Panc1 (cell line): ENCODE data around the gene KCNQ1. TPM values are rescaled to one million over a fixed set of nuclear protein-coding genes. Genes with fewer than 3 reads are reported as not detected.

Source experiments
- ATAC-seq: fragments of 200-7000 bp; cut with Tn5 transposase; 2 replicates; pipeline ENCODE4 v1.9.1; 2020; ENCODE audit warnings: mild to moderate bottlenecking, moderate library complexity
- BruUV-seq: library from RNA; stranded (reverse); fragments of 400-500 nt; replicated peaks from 2 replicates; lab custom pipeline; 2021; lab: Mats Ljungman, UMichigan
- CTCF ChIA-PET: fragments of 300-600 bp; sonication (Branson Sonifier 250); formaldehyde crosslinking; loops from one replicate; lab custom pipeline; 2022; ENCODE audit warnings: antibody characterized with exemption; lab: Charles Lee
- POLR2A ChIA-PET: fragments of 300-600 bp; sonication (Branson Sonifier 250); formaldehyde crosslinking; loops from one replicate; lab custom pipeline; 2022; ENCODE audit warnings: antibody characterized with exemption; lab: Charles Lee
- DNase-seq: peaks from one replicate; pipeline ENCODE4 v3.0.0-alpha.2; 2010; ENCODE audit warnings: low read depth, low spot score
- H3K27ac ChIP-seq: 2 replicates; pipeline ENCODE4 v1.5.1; 2011; ENCODE audit warnings: mild to moderate bottlenecking, low read length, inconsistent platforms
- H3K27me3 ChIP-seq: fragments of 200-500 bp; sonication (Bioruptor generic); 2 replicates; pipeline ENCODE4 v1.6.0; 2014; ENCODE audit warnings: low read length, inconsistent platforms; ENCODE audit not compliant: control insufficient read depth, insufficient read depth
- H3K36me3 ChIP-seq: fragments of 200-500 bp; sonication (Bioruptor generic); 2 replicates; pipeline ENCODE4 v1.5.1; 2014; ENCODE audit warnings: inconsistent platforms, mild to moderate bottlenecking, low read length, moderate library complexity; ENCODE audit not compliant: control insufficient read depth, insufficient read depth
- H3K4me1 ChIP-seq: 2 replicates; pipeline ENCODE4 v1.5.1; 2011; ENCODE audit warnings: inconsistent platforms, mild to moderate bottlenecking, low read length, moderate library complexity; ENCODE audit not compliant: control insufficient read depth, insufficient read depth
- H3K4me3 ChIP-seq, 2 experiments: 2 replicates each; pipeline ENCODE4 v1.5.1; 2011 to 2012; ENCODE audit warnings: low read depth in 2 of 2, low read length in 2 of 2, mild to moderate bottlenecking in 2 of 2, inconsistent platforms in 1 of 2, moderate library complexity in 1 of 2
- H3K9me3 ChIP-seq: fragments of 200-500 bp; sonication (Bioruptor generic); 2 replicates; pipeline ENCODE4 v1.5.1; 2014; ENCODE audit warnings: low read depth, mild to moderate bottlenecking, inconsistent platforms, low read length, moderate library complexity; ENCODE audit not compliant: control insufficient read depth, insufficient read depth
- CTCF ChIP-seq: fragments of 450-650 bp; IDR thresholded peaks from 2 replicates; pipeline ENCODE4 v1.5.1; 2017; ENCODE audit warnings: mild to moderate bottlenecking
- POLR2AphosphoS5 ChIP-seq: IDR thresholded peaks from 2 replicates; pipeline ENCODE4 v1.6.1; 2012; ENCODE audit warnings: mild to moderate bottlenecking, low read depth, low read length, moderate library complexity
- REST ChIP-seq, 2 experiments: IDR thresholded peaks; 2 replicates each; pipeline ENCODE4 v1.6.1; 2011 to 2012; ENCODE audit warnings: low read depth in 2 of 2, control low read depth in 1 of 2, low read length in 1 of 2, mild to moderate bottlenecking in 1 of 2, moderate library complexity in 1 of 2; ENCODE audit not compliant: insufficient read depth in 1 of 2
- SIN3A ChIP-seq: IDR thresholded peaks from 2 replicates; pipeline ENCODE4 v1.6.1; 2012; ENCODE audit warnings: low read depth, mild to moderate bottlenecking, low read length, moderate library complexity, borderline replicate concordance; ENCODE audit not compliant: insufficient read depth
- TCF7L2 ChIP-seq: IDR thresholded peaks from 2 replicates; pipeline ENCODE4 v1.6.1; 2011; ENCODE audit warnings: mild to moderate bottlenecking, low read depth, low read length, inconsistent platforms
- in situ Hi-C: cut with HindIII; loops from 2 replicates; pipeline ENCODE4 v1.10.0; 2016; ENCODE audit warnings: low sequenced_read_pairs, low pct_unique_long_range_greater_than_20kb
- intact Hi-C: fragments of 100-400 bp; cut with micrococcal nuclease; formaldehyde crosslinking; loops from one replicate; pipeline ENCODE4 v1.10.0; 2022; ENCODE audit not compliant: unreplicated experiment
- total RNA-seq: library from RNA; stranded (reverse); gene quantifications from one replicate; pipeline ENCODE4 v1.2.1, GENCODE V29; 2021; ENCODE audit not compliant: unreplicated experiment

The KCNQ1 gene
- total RNA-seq, 1 experiment from 2014 or later = 1.0 TPM

- Histone ChIP-seq H3K9me3 (no peaks in the 10 kb centered on the region), H3K27me3 (no peaks in the 10 kb centered on the region), H3K4me1 (peaks cover 4% of the 10 kb centered on the region; the same call in 1 of the 2 replicates), H3K36me3 (no peaks in the 10 kb centered on the region), H3K4me3 (no peak overlapping the region), H3K27ac (no peak overlapping the region)
- intact Hi-C loops = no loop called here
- no TSS peak for BruUV-seq
- POLR2A ChIA-PET = no interaction called here
- DNase-seq (no peak), ATAC-seq (no peak)
- TF ChIP-seq REST (IDR thresholded peaks at IDR 0.05; ENCODE audit: insufficient read depth in 1 of 2, low read depth in 2 of 2, low read length in 1 of 2) = no peak
- TF ChIP-seq TCF7L2 = no peak
- TF ChIP-seq SIN3A = no peak
- no peak for TF ChIP-seq CTCF
- no peak for TF ChIP-seq POLR2AphosphoS5
- in situ Hi-C loops = no loop called here
- CTCF ChIA-PET = no interaction called here
These were observed 290.3 kb downstream of the KCNQ1 start for GRCh38 chr11:2735053-2735589.

GRCh38 chr11:2736577-2737225, 291.9 kb downstream of the KCNQ1 start:
- Histone ChIP-seq H3K9me3 (no peaks in the 10 kb centered on the region), H3K4me3 (no peak overlapping the region), H3K27ac (no peak overlapping the region), H3K27me3 (no peaks in the 10 kb centered on the region), H3K36me3 (no peaks in the 10 kb centered on the region), H3K4me1 (peaks cover 14% of the 10 kb centered on the region)
- in situ Hi-C loops = no loop called here
- intact Hi-C loops = no loop called here
- ChIA-PET CTCF (no interaction called here), POLR2A (no interaction called here)
- TF ChIP-seq POLR2AphosphoS5 = no peak
- no peak for TF ChIP-seq CTCF
- TF ChIP-seq SIN3A = no peak
- TF ChIP-seq TCF7L2 = no peak
- no peak for TF ChIP-seq REST (IDR thresholded peaks at IDR 0.05; ENCODE audit: insufficient read depth in 1 of 2, low read depth in 2 of 2, low read length in 1 of 2)
- ATAC-seq = no peak
- BruUV-seq = no TSS peak
- DNase-seq = no peak
